Glutamatergic neuron (in vitro differentiated cells): ENCODE measurements around the gene DNAI7. TPM values are rescaled to one million over a fixed set of nuclear protein-coding genes. Genes with fewer than 3 reads are reported as not detected.

Experiments used
- DNase-seq: peaks from one replicate; pipeline ENCODE4 v3.0.0; 2022
- H3K27ac Mint-ChIP-seq: one replicate; pipeline ENCODE4 v1.8.0; 2020; ENCODE audit warnings: mild to moderate bottlenecking, mixed read lengths, inconsistent platforms; ENCODE audit not compliant: unreplicated experiment
- H3K27me3 Mint-ChIP-seq: one replicate; pipeline ENCODE4 v1.8.0; 2020; ENCODE audit warnings: mild to moderate bottlenecking, moderate library complexity, mixed read lengths, inconsistent platforms; ENCODE audit not compliant: unreplicated experiment
- H3K36me3 Mint-ChIP-seq: one replicate; pipeline ENCODE4 v1.8.0; 2020; ENCODE audit warnings: mild to moderate bottlenecking, mixed read lengths, inconsistent platforms; ENCODE audit not compliant: unreplicated experiment
- H3K4me1 Mint-ChIP-seq: one replicate; pipeline ENCODE4 v1.8.0; 2020; ENCODE audit warnings: mild to moderate bottlenecking, low read depth, mixed read lengths, inconsistent platforms; ENCODE audit not compliant: unreplicated experiment
- H3K4me3 Mint-ChIP-seq: one replicate; pipeline ENCODE4 v1.8.0; 2020; ENCODE audit warnings: mild to moderate bottlenecking, mixed read lengths, inconsistent platforms; ENCODE audit not compliant: unreplicated experiment
- H3K9me3 Mint-ChIP-seq: one replicate; pipeline ENCODE4 v1.8.0; 2020; ENCODE audit warnings: mild to moderate bottlenecking, moderate library complexity, mixed read lengths, inconsistent platforms; ENCODE audit not compliant: unreplicated experiment
- total RNA-seq: library from RNA; stranded (reverse); fragmentation: NEBNext Ultra II Directional; extraction: Animal tissue kit (Norgen Biotek cat#: 25700); gene quantifications from one replicate; pipeline ENCODE4 v1.2.1, GENCODE V29; 2021; ENCODE audit not compliant: unreplicated experiment
- TF ChIP-seq, protein P1 (sequence below): fragments of 200-600 bp; sonication (generic); IDR thresholded peaks from one replicate; pipeline ENCODE4 v1.5.0; 2021; ENCODE audit not compliant: partially characterized antibody, unreplicated experiment

The DNAI7 gene
- total RNA-seq, 1 donor from 2014 or later = 0.76 TPM

DNA sequence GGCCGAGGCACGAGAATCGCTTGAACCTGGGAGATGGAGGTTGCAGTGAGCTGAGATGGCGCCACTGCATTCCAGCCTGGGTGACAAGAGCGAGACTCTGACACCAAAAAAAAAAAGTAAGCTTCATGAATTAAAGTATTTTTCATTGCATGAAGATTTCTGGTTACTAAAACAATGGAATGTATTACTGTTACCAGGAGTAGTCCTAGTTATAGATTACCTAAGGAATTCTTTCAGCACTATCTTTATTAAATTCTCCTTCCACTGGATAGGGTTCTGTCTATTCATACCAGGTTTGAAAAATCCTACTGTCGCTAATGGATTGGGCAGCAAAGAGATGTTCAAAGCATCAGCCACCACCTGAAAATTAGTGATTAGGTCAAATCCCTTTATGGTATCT is 12.5 kb upstream of the DNAI7 start:
- Mint-ChIP-seq H3K4me1 (no peaks in the 10 kb centered on the region), H3K36me3 (no peaks in the 10 kb centered on the region), H3K9me3 (no peaks in the 10 kb centered on the region), H3K27me3 (no peaks in the 10 kb centered on the region), H3K27ac (no peak overlapping the region), H3K4me3 (no peak overlapping the region)
- DNase-seq = no peak
- TF ChIP-seq, protein P1, sequence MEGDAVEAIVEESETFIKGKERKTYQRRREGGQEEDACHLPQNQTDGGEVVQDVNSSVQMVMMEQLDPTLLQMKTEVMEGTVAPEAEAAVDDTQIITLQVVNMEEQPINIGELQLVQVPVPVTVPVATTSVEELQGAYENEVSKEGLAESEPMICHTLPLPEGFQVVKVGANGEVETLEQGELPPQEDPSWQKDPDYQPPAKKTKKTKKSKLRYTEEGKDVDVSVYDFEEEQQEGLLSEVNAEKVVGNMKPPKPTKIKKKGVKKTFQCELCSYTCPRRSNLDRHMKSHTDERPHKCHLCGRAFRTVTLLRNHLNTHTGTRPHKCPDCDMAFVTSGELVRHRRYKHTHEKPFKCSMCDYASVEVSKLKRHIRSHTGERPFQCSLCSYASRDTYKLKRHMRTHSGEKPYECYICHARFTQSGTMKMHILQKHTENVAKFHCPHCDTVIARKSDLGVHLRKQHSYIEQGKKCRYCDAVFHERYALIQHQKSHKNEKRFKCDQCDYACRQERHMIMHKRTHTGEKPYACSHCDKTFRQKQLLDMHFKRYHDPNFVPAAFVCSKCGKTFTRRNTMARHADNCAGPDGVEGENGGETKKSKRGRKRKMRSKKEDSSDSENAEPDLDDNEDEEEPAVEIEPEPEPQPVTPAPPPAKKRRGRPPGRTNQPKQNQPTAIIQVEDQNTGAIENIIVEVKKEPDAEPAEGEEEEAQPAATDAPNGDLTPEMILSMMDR = no peak

DNA sequence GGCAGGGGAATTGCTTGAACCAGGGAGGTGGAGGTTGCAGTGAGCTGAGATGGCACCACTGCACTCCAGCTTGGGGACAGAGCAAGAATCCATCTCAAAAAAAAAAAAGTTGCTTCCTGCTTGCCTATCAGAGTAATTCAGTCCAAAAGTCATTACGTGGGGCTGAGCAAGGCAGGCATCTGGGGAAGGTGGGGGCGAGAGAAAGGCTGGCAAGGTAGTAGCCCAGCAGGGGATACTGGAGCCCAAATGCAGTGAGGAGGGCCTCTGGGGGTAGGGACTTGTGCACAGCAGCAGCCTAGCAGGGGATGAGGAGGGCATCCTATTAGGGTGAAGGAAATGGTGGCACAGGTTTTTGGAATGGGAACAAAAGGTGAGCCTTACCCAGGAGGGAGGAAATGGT is 7.2 kb upstream of the DNAI7 start:
- TF ChIP-seq, protein P1 = no peak
- H3K27me3 Mint-ChIP-seq = no peaks in the 10 kb centered on the region
- no peaks in the 10 kb centered on the region for H3K9me3 Mint-ChIP-seq
- DNase-seq = no peak
- H3K4me1 Mint-ChIP-seq = no peaks in the 10 kb centered on the region
- H3K4me3 Mint-ChIP-seq = no peak overlapping the region
- H3K36me3 Mint-ChIP-seq = no peaks in the 10 kb centered on the region
- H3K27ac Mint-ChIP-seq = no peak overlapping the region

DNA sequence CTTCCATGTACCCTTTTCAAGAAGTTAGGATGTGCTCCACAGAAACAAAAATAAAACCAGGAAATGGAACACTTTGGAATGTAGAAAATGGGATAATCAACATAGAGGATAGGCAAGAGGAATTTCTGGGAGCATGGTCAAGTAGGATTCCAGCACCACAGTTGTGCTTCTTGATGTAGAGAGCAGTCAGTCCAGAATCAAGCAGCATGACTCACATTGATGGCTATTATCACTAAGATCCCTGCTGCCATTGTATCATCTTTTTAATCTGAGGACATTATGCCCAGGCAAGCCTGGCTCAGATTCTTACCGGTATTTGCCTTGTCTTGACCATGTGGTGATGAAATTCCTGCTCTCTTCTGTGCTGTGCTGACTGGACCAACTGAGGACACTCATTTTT is 5.7 kb upstream of the DNAI7 start:
- no peaks in the 10 kb centered on the region for H3K9me3 Mint-ChIP-seq
- TF ChIP-seq, protein P1 = no peak
- H3K27ac Mint-ChIP-seq = no peak overlapping the region
- DNase-seq = no peak
- H3K4me1 Mint-ChIP-seq = peaks cover 3% of the 10 kb centered on the region
- no peak overlapping the region for H3K4me3 Mint-ChIP-seq
- H3K27me3 Mint-ChIP-seq = no peaks in the 10 kb centered on the region
- H3K36me3 Mint-ChIP-seq = no peaks in the 10 kb centered on the region

DNA sequence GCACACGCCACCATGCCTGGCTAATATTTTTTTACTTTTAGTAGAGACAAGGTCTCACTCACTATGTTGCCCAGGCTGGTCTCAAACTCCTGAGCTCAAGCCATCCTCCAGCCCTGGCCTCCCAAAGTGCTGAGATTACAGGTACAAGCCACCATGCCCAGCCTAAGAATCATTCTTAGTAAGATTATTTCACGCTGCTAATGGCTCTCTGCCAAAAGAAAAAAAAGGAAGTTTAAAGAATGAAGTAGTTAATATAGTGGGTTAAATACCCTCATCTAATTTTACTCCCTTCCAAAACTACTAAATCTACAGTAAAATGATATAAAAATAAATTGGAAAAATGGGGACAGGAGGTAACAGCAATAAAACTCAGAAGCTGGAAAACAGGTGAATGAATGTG is 2.6 kb upstream of the DNAI7 start:
- no peak overlapping the region for H3K27ac Mint-ChIP-seq
- no peak for DNase-seq
- TF ChIP-seq, protein P1 = no peak
- peaks cover 3% of the 10 kb centered on the region for H3K4me1 Mint-ChIP-seq
- H3K36me3 Mint-ChIP-seq = no peaks in the 10 kb centered on the region
- peaks cover 1% of the 10 kb centered on the region for H3K9me3 Mint-ChIP-seq
- H3K4me3 Mint-ChIP-seq = no peak overlapping the region
- H3K27me3 Mint-ChIP-seq = peaks cover 6% of the 10 kb centered on the region

DNA sequence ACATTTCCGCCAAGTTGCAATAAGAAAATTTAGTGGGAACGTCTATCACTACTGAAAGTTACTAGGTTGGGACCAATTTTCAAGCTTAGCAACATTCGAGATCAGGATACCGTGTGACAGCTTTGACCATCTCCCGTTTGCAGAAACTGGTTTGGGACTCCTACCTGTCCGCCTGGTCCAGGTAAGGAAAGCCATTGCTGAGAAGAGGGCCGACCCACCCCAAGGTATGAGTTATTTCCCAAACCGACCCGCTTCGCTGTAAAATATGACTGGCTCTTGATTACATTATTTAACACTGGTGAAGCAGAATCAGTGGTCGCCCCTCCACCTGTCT is 271 bp downstream of the DNAI7 start:
- peak overlapping the region; percentile 96 for H3K4me3 Mint-ChIP-seq
- TF ChIP-seq, protein P1 = no peak
- H3K36me3 Mint-ChIP-seq = no peaks in the 10 kb centered on the region
- peaks cover 1% of the 10 kb centered on the region for H3K9me3 Mint-ChIP-seq
- H3K4me1 Mint-ChIP-seq = peaks cover 3% of the 10 kb centered on the region
- peak overlapping the region; percentile 97 for H3K27ac Mint-ChIP-seq
- peaks cover 6% of the 10 kb centered on the region for H3K27me3 Mint-ChIP-seq
- no peak for DNase-seq
